ENCODE results near the gene CACYBP. TPM values are rescaled to one million over a fixed set of nuclear protein-coding genes. Genes with fewer than 3 reads are reported as not detected.

Gene CACYBP
- total RNA-seq, 1 donor from 2014 or later, result 90.9 TPM

DNA sequence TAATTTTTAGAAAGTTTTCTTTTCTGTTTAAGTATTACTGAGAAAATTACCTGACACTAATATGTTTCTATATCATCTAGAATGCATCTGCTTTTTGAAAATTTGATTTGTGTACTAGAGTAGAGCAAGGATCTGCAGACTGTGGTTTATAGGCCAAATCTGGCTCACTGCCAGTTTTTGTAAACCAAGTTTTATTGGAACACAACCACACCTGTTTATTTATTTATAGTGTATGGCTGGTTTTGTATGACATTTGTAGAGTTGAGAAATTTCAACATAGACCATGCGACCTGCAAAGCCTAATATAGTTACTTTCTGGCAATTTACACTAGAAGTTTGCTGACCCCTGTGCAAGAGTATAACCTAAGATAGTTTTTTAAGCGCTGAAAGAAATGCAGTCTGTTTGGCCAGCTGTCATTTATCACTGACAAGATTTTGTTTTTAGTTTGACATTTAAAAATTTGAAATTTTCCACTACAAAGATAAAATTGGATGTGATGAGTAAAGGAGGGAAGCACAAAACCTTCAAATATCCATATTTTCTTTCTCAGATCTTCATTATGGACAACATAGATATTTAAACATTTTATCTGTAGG lies 36.1 kb upstream of the CACYBP start:
- DNase-seq (no peak), ATAC-seq (ENCODE audit: low read depth) (no peak)
- CTCF ChIA-PET, result interaction anchor here (1.1 kb wide), 1 partner anchor 20 kb away, joined by 4 read pairs; no protein-coding TSS in a partner anchor
- H3K36me3 Mint-ChIP-seq (ENCODE audit: low read depth), result peaks cover 6% of the 10 kb centered on the region
- POLR2A ChIA-PET, result interaction anchor here (0.6 to 3.5 kb wide), 4 partner anchors 9 to 1066 kb away, joined by 3 to 24 read pairs (median 5); partner anchors contain the start of gene CACYBP
- H3K4me3 Mint-ChIP-seq, result no peak overlapping the region
- TF ChIP-seq, protein P1, sequence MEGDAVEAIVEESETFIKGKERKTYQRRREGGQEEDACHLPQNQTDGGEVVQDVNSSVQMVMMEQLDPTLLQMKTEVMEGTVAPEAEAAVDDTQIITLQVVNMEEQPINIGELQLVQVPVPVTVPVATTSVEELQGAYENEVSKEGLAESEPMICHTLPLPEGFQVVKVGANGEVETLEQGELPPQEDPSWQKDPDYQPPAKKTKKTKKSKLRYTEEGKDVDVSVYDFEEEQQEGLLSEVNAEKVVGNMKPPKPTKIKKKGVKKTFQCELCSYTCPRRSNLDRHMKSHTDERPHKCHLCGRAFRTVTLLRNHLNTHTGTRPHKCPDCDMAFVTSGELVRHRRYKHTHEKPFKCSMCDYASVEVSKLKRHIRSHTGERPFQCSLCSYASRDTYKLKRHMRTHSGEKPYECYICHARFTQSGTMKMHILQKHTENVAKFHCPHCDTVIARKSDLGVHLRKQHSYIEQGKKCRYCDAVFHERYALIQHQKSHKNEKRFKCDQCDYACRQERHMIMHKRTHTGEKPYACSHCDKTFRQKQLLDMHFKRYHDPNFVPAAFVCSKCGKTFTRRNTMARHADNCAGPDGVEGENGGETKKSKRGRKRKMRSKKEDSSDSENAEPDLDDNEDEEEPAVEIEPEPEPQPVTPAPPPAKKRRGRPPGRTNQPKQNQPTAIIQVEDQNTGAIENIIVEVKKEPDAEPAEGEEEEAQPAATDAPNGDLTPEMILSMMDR (IDR thresholded peaks at IDR 0.05), result no peak
- H3K27me3 Mint-ChIP-seq, result no peaks in the 10 kb centered on the region
- intact Hi-C loops (cut with micrococcal nuclease), result loop anchor here (1.0 kb wide), 1 partner anchor 10 kb away; no protein-coding TSS in a partner anchor
- peaks cover 52% of the 10 kb centered on the region for H3K4me1 Mint-ChIP-seq
- no peaks in the 10 kb centered on the region for H3K9me3 Mint-ChIP-seq
- H3K27ac Mint-ChIP-seq, result no peak overlapping the region

DNA sequence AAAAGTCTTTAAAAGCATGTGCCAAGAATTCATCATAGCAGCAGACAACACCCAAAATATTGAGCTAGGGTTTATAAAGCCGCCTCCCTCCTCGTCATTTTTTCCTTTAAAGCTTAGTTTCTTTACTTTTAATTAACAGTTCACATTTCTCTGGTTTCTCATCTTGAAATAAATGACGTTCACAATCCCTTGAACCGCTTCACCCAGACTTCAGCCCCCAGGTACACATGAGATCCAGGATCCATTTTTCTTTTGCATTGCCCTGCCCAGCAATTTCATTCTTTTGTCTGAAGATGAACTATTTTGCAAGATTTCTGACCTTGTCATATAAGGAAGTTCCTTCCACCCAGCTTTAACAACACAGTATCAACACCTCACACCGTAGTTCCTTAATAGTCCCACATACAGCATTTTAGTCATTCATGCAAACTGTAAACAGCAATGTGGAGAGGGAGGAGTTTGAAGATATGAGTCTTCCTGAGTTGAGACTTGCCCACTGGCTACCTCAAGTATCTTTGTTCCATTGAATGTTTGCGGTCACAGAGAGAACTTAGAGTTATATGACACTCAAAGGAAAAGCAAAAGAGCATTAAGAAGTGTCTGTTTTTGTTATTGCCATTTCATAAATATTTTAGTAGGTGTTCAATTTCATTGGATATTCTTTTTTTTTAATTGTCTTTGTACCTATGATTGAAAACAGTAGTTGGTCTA lies 35.3 kb upstream of the CACYBP start:
- POLR2A ChIA-PET, result interaction anchor here (0.6 to 3.5 kb wide), 4 partner anchors 10 to 1066 kb away, joined by 3 to 24 read pairs (median 5); partner anchors contain the start of gene CACYBP

DNA sequence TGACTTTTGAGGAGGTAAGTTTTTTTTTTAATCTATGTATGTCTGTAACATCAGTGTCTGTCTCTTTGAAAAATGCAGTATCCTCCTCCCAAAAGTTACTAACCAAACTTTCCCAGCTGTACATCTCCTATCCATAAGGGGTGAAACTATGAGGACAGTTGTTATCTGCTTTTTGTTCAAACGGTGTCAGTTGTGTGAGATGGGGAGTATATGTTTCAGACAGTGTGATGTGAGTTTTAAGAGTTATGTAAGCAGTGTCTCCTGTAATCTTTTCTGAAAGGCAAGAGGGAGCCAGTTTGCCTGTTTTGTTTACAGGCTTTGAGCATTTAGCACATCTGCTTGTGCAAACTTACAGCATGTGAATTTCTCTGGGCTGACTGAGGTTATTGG lies 34.8 kb upstream of the CACYBP start:
- ChIA-PET CTCF (interaction anchor here (1.1 kb wide), 1 partner anchor 18 kb away, joined by 4 read pairs; no protein-coding TSS in a partner anchor), POLR2A (interaction anchor here (1.2 to 3.5 kb wide), 2 partner anchors 11 to 34 kb away, joined by 5 to 24 read pairs; partner anchors contain the start of gene CACYBP)
- DNase-seq (no peak), ATAC-seq (ENCODE audit: low read depth) (no peak)
- Mint-ChIP-seq H3K36me3 (ENCODE audit: low read depth) (peaks cover 9% of the 10 kb centered on the region), H3K27ac (peak overlapping the region; percentile 67), H3K4me3 (peak overlapping the region; percentile 69), H3K4me1 (peaks cover 65% of the 10 kb centered on the region), H3K9me3 (no peaks in the 10 kb centered on the region), H3K27me3 (no peaks in the 10 kb centered on the region)
- intact Hi-C loops (cut with micrococcal nuclease), result loop anchor here (1.0 kb wide), 1 partner anchor 12 kb away; no protein-coding TSS in a partner anchor
- TF ChIP-seq, protein P1 (IDR thresholded peaks at IDR 0.05), result no peak

More for the DNA sequence above, 35.3 kb upstream of the CACYBP start:
- ATAC-seq (ENCODE audit: low read depth), result peak; percentile 65
- DNase-seq, result no peak
- H3K4me3 Mint-ChIP-seq, result peak overlapping the region; percentile 69
- no peaks in the 10 kb centered on the region for H3K9me3 Mint-ChIP-seq
- H3K4me1 Mint-ChIP-seq, result peaks cover 60% of the 10 kb centered on the region
- H3K27me3 Mint-ChIP-seq, result no peaks in the 10 kb centered on the region
- TF ChIP-seq, protein P1 (IDR thresholded peaks at IDR 0.05), result no peak
- CTCF ChIA-PET, result interaction anchor here (1.1 kb wide), 1 partner anchor 19 kb away, joined by 4 read pairs; no protein-coding TSS in a partner anchor
- H3K27ac Mint-ChIP-seq, result peak overlapping the region; percentile 67
- intact Hi-C loops (cut with micrococcal nuclease), result loop anchor here (1.0 kb wide), 1 partner anchor 11 kb away; no protein-coding TSS in a partner anchor
- H3K36me3 Mint-ChIP-seq (ENCODE audit: low read depth), result peaks cover 4% of the 10 kb centered on the region

DNA sequence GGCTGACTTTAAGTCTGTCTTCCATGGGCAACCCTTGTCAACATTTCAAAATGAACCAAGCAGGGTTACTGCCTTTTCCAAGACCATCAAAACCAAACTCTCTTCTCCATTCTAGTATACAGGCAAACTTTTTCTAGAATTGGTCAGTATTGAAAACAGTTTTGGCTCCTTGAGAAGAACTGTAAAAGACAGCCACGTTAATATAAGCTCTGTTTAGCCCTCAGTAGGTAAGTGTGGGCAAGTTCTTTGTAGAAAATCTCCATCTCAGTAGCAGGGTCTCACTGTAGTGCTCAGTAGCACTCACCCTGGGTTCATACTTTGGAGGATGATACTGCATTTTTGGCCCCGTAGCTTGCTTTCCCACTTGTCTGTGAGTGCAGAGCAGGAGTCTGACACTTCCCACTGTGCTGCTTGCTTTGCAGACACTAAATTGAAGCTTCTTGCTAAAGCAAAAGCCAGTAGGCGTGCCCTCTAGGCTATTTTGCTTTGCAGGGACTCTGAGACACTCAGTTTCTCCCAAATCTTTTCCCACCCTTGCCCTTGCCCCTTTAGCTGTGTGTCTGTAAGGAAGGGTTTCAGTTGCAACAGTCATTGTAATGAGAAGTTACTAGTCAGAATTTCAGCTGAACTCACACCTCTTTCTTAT lies 34.3 kb upstream of the CACYBP start:
- ATAC-seq (ENCODE audit: low read depth) (no peak), DNase-seq (no peak)
- ChIA-PET POLR2A (interaction anchor here (0.5 to 3.5 kb wide), 3 partner anchors 12 to 59 kb away, joined by 3 to 24 read pairs (median 5); partner anchors contain the start of gene CACYBP), CTCF (interaction anchor here (0.6 to 0.9 kb wide), 3 partner anchors 12 to 33 kb away, joined by 3 read pairs; no protein-coding TSS in a partner anchor)
- no peaks in the 10 kb centered on the region for H3K27me3 Mint-ChIP-seq
- H3K9me3 Mint-ChIP-seq, result no peaks in the 10 kb centered on the region
- peaks cover 66% of the 10 kb centered on the region for H3K4me1 Mint-ChIP-seq
- H3K27ac Mint-ChIP-seq, result peak overlapping the region; percentile 67
- intact Hi-C loops (cut with micrococcal nuclease), result no loop called here
- H3K36me3 Mint-ChIP-seq (ENCODE audit: low read depth), result peaks cover 12% of the 10 kb centered on the region
- TF ChIP-seq, protein P1 (IDR thresholded peaks at IDR 0.05), result no peak
- H3K4me3 Mint-ChIP-seq, result peak overlapping the region; percentile 69
